Measurements from ENCODE around the gene YARS2.
"Not testable (repeated sequence)": the region's sequence is repeated elsewhere in the genome, so short reads cannot be mapped to it uniquely, and the experiment has no call there.

The YARS2 gene

DNA sequence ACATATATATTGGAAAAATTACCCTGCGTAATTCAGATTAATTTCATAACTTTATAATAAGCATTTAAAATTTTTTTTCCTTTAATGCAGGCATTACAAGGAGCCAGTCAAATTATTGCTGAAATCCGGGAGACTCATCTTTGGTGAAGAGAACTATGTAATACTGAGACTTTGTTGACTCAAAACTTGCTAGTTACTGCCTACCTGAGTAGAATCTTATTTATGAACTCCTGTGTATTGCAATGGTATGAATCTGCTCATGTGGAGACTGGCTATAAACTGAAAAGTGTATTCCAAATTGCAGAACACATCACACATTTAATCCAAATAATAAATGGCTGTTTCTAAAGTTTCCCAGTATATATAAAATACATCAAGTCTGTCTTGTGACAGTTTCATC lies 12.4 kb downstream of the YARS2 start:
- no peak for DNase-seq

DNA sequence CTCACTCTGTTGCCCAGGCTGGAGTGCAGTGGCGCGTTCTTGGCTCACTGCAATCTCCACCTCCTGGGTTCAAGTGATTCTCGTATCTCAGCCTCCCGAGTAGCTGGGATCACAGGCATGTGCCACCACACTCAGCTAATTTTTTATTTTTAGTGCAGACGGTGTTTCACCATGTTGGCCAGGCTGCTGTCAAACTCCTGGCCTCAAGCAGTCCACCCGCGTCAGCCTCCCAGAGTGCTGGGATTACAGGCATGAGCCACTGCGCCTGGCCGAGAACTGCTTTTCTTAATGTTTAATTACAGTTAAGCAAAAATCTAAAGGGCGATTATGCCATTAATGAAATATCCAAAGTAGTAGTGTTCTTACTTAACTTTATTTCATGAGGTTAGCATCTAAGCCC lies 13.6 kb downstream of the YARS2 start:
- DNase-seq, result no peak

DNA sequence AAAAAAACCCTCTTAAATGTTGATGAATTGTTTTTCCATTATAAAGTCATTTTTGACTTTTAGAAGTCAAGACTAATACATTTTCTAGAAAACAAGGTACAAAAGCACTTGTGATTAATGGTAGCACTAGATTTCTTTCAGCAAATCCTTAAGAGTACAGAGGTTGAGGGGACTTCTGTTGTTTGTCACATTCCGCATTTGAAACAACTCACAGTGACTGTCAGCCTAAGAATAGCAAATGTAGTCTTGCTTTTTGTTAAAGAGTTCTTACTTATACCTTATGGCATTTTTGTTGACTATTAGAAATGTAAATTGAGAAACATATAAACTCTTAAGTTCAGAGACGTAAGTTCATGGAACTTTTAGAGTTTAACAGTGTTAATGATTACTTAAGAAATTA lies 16.4 kb downstream of the YARS2 start:
- DNase-seq, result no peak

DNA sequence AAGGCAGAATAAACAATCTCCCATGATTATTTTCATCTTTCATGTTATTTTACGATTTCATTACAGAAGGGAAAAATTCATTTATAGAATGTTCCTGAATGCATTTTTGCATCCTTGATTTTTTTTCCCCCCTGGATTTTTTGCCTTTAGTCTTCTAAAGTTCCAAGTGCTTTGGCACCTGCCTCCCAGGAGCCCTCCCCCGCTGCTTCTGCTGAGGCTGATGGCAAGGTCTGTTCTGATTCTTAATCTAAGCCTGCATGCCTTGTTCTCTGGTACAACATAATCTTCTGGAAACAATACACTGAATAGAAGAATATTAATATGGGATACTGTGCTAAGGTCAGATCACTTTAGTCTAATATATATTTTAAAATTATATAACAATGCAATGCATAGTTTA lies 18.0 kb downstream of the YARS2 start:
- DNase-seq, result no peak

DNA sequence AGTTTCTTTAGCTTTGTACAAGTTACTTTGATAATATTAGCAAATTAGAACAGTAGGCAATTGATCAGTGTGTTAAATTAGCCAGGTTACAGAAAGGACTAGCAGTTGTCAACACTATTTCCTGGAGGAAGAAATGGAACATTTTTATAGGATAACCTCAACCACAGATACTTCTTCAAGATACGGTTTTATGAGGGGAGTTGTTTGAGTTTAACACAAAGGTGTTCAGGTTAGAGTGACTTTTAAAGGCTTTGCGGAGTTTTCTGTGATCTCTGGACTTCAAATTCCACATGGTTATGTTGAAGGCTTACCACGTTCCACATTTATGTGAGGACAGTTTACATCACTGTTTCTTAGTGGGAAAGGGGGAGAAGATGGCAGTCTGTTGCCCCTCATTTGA lies 19.3 kb downstream of the YARS2 start:
- no peak for DNase-seq

DNA sequence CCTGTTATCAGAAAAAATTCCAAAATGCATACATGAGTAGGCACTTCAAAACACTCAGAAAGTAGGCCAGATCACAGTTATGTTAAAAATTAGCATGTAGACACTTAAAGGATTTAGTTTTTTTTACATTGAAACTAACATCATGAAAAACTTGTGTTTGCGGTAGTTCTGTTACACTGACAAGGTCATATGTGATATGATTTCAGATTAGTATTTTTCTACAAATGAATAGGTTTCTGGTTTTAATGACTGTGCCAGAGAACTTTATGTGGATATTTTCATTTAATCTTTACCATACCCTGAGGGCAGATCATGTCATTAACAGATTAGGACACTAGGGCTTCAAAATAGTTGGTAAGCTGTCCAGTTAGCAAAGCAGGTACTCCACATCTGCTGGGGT lies 20.7 kb downstream of the YARS2 start:
- DNase-seq, result no peak

DNA sequence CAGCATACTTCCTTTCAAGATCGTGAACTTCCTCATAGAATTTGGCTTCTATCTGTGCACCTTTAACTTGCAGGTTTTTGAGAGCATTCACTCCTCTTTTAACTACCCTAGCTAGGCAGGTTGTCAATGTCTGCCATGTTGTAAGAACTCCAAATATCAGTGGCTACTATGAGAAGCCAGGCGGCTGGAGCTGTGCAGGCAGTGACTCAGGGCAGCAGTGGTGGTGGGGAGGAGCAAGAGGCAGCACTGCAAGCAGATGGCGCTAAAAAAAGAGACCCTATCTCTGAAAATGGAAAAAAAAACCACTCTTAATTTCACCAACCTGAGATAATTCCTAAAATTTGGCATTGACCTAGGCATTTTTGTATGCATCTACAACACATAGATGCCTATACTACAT lies 28.5 kb downstream of the YARS2 start:
- DNase-seq, result no peak

DNA sequence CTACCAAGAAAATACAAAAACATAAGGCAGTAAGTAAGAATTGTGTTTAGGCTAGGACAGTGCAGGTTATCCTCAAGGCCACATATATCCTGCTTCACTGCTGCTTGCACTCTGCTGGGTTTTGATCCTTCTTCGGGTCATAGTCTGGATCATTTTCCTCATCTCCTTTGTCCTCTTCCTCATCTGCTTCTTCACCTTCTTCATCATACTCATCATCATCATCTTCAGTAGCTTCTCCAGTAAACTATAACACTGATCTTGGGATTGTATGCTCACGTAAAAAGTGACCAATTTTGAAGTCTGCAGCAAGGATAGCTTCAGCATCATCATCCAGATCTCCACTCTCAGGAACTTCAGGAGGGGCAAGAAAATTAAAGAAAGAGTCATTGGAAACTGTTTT lies 29.4 kb downstream of the YARS2 start:
- no peak for DNase-seq

DNA sequence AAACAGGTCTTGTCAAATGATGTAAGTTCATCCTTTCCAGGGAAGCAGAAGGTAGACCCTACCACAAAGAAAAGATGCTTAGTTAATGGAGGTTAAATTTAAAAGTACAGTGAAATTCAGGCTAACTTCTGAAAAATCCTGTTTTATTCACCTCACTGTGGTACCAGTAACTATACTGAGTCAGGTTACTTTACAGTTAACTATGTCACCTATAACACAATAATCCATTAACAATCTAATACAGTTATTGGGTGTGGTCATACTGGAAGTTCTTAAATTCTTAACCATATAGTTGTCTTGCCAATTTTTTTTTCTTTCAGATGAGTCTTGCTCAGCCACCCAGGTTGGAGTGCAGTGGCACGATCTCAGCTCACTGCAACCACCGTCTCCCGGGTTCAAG lies 30.4 kb downstream of the YARS2 start:
- not testable (repeated sequence) for DNase-seq

DNA sequence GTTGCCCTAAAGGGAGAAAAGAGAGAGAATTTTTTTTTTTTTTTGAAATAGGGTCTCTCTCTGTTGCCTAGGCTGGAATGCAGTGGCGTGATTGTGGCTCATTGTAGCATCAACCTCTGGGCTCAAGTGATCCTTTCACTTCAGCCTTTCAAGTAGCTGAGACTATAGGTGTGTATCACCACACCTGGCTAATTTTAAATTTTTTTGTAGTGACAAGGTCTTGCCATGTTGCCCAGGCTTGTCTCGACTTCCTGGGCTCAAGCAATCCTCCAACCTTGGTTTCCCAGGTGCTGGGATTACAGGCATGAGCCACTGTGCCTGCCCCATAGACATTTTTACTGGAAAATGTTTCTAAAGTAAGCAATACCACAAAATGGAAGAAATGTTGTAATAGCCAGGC lies 36.8 kb downstream of the YARS2 start:
- no peak for DNase-seq

DNA sequence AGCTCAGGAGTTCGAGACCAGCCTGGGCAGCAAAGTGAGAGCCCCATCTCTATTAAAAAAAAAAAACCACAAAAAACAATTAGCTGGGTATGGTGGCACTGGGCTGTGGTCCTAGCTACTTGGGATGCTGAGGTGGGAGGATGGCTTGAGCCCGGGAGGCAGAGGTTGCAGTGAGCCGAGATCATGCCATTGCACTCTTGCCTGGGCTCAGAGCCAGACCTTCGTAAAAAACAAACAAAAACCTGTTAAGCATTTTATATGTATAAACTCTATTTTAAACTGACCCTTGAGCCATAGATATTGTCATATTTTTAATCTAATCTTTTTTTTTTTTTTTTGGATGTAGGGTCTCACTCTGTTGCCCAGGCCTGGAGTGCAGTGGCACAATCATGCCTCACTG lies 40.9 kb downstream of the YARS2 start:
- DNase-seq, result no peak

DNA sequence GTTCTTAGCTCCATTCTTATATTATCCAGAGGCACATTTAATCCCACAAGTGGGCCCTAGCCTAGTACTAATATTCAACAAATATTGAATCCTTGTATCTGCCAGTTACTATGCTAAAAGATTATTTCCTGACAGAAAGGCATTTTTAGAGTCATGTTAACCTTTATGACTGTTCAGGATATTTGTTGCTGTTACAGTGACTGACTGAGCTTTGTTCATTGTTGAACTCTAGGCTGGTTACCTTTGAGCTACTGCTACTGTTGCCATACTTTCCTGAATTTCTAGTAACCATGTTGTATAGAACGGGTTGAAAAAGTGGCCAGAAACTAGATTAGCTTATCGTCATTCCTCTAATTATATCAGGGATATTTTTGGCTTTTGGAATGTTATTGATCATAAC lies 46.8 kb downstream of the YARS2 start:
- DNase-seq, result no peak

DNA sequence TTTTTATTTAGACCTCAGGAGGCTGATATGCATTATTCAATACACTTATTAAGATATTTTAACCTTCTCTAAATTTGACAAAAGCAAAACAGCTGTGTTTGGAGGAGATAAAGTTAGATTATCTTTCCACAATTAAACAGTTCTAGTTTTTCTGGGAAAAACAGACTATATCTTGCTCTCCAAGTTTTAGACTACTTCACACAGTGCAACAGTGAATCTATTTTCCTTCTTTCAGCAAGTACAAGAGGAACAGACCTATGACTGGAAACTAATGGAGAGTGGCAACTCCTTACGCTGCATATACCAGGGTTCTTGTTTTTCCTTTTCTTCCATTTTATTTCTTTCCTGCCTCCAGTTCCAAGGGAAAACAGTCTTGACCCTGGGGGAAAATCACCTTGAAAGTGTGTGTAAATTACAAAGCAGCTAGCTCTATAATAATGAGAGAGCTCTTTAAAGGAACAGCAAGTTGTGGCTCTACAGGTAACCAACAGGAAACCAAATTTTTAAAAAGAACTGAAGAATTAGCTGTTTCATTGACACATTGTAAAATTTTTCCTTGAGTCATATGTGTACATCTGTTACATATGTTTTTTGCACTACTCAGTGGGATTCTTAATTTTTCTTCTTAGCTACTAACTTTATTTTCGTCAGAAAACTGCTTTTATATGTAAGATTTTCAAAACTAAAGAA lies 49.2 kb downstream of the YARS2 start:
- no peak for DNase-seq

DNA sequence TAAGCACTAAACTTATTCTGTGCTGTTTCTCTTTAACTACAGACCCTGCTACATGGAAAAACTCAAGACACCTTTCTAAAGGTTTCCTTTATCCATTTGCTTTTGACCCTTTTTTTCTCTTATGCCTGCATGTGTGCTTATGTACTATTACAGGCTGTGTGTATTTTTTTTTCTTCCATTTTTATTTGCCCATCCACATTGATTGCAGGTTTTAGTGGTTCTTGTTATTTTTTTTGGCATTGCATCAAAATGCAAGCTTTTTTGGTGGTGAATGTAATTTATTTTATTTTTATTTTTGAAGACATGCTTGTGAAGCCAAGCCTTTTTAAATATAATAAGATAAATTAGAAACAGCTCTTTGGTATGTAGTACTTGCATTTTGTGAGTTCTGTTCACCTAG lies 49.9 kb downstream of the YARS2 start:
- no peak for DNase-seq

DNA sequence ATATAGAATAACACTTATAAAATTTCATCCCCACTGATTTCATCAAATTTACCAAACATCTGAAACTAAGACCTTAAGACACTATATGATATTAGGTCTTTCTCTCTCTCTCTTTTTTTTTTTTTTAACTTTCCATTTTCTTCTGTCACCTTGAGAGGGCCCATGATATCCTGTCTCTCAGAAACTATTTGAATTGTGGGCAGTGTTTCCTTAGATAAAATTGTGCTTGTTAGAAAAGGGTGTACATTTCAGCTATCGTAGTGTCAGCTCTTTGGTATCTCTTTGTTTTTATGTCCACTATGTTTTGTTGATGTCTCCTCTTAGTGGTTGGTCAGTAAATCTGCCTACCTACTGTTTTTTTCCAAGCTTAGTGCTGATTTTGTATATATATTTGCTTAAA lies 52.8 kb downstream of the YARS2 start:
- no peak for DNase-seq

DNA sequence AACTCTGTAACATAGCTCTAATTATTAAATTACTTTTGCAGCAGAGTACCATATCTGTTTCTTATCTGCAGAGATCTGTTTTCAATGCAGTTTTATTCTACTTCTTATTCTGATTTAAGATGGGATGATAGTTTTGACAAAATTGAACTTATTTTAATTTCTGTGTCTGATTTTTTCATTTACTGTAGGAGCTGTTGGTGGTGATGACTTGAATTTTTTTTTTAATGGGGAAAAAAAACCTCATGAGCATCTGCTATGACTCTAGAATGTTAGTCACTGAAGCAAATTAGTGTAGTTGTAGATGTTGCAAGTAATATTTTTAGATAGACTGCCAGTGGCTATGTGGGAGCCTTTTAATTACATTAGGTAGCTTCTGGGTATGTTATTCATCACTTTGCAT lies 53.2 kb downstream of the YARS2 start:
- no peak for DNase-seq

DNA sequence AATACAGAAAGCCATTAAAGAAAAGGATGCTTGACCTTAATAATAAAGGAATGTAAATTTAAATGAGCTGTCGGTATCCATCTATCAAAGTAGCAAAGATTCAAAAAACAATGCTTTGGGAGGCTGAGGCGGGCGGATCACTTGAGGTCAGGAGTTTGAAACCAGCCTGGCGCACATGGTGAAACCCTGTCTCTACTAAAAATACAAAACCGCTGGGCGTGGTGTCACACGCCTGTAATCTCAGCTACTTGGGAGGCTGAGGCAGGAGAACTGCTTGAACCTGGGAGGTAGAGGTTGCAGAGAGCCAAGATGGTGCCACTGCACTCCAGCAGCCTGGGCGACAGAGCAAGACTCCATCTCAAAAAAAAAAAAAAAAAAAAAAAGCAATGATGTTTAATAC lies 56.3 kb downstream of the YARS2 start:
- DNase-seq, result not testable (repeated sequence)

DNA sequence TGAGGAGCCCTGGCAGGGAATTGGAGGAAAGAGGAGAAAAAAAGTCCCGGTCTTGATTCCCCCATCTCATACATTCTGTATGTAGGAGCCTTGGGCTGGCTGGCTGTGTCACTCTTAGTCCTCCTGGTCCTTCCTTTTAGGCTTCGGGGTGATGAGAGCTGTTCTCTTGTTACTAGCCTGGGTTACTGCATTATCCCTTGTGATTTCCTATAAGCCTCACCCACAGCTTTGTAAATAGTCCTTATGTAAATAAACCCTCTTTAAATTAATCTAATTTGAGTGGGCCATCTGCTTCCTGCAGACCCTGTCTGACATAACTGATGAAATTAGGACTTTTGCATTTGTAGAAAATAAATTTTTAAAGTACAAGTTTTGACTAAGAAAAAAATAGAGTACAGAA lies 57.4 kb downstream of the YARS2 start:
- no peak for DNase-seq

DNA sequence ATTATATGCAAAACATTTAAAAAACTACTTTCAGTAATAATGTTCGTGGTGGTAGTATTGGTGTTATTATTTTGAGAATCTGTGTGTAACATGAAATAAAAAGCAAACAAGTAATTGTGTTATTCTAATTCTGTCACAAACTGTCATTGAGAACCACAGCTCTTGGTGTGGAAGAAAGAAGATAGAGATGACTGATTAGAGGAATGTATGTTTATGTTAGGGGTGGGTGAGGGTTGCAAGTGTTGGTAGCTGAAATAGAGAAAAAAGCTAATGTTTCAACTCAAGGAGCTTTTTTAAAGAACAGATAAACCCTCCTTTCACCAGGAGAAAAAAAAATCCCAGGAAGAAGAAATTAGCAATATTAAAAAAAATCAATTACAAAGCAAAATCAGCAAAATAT lies 58.3 kb downstream of the YARS2 start:
- DNase-seq, result no peak

All from eye (tissue), 1 donor.